Epithelial cell of esophagus (primary cell): Measurements from ENCODE around the gene TLE4.
"Not testable (repeated sequence)": the region's sequence is repeated elsewhere in the genome, so short reads cannot be mapped to it uniquely, and the experiment has no call there.

Experiments used
- DNase-seq: peaks from one replicate; pipeline ENCODE4 v3.0.0; 2010; ENCODE audit warnings: low read depth
- H3K4me3 ChIP-seq: 2 replicates; pipeline ENCODE4 v1.5.1; 2011; ENCODE audit warnings: mild to moderate bottlenecking, low read length, control low read depth
- CTCF ChIP-seq: IDR thresholded peaks from 2 replicates; pipeline ENCODE4 v1.5.1; 2011; ENCODE audit warnings: low read depth, mild to moderate bottlenecking, low read length, control low read depth, inconsistent platforms; ENCODE audit not compliant: insufficient read depth; ENCODE audit errors: missing control alignments

Gene TLE4

GRCh38 chr9:79742110-79742721, 170.5 kb downstream of the TLE4 start:
- no peak overlapping the region for H3K4me3 ChIP-seq
- TF ChIP-seq CTCF: no peak
- no peak for DNase-seq

- no peak for TF ChIP-seq CTCF
- no peak overlapping the region for H3K4me3 ChIP-seq
- DNase-seq: no peak
These were observed 172.8 kb downstream of the TLE4 start for GRCh38 chr9:79744521-79744920.

GRCh38 chr9:79745752-79746336, 174.1 kb downstream of the TLE4 start:
- no peak for TF ChIP-seq CTCF
- H3K4me3 ChIP-seq: no peak overlapping the region
- no peak for DNase-seq

GRCh38 chr9:79751895-79752466, 180.2 kb downstream of the TLE4 start:
- not testable (repeated sequence) for DNase-seq, H3K4me3 ChIP-seq

GRCh38 chr9:79756414-79756813, 184.6 kb downstream of the TLE4 start:
- DNase-seq: no peak
- no peak overlapping the region for H3K4me3 ChIP-seq
- no peak for TF ChIP-seq CTCF

- TF ChIP-seq CTCF: no peak
- DNase-seq: no peak
- no peak overlapping the region for H3K4me3 ChIP-seq
These were observed 185.3 kb downstream of the TLE4 start for GRCh38 chr9:79757074-79757473.

GRCh38 chr9:79757881-79758669, 186.3 kb downstream of the TLE4 start:
- DNase-seq: peak; percentile 21
- no peak overlapping the region for H3K4me3 ChIP-seq
- TF ChIP-seq CTCF: peak; percentile 40
